GM12878 (cell line): ENCODE measurements around the gene STK39. TPM values are rescaled to one million over a fixed set of nuclear protein-coding genes. Genes with fewer than 3 reads are reported as not detected.

Source experiments
- ATAC-seq: fragments of 200-7000 bp; cut with Tn5 transposase; 3 replicates; pipeline ENCODE4 v1.9.1; 2020; ENCODE audit warnings: mild to moderate bottlenecking, moderate library complexity
- BruUV-seq: library from RNA; stranded (reverse); fragments of 400-500 nt; replicated peaks from 2 replicates; lab custom pipeline; 2021; lab: Mats Ljungman, UMichigan
- CTCF ChIA-PET: fragments of 300-600 bp; sonication (Branson Sonifier 250); formaldehyde crosslinking; extraction: SDS; loops from one replicate; lab custom pipeline; 2021; ENCODE audit warnings: inconsistent platforms; lab: Yijun Ruan, JAX
- POLR2A ChIA-PET: fragments of 350-600 bp; formaldehyde crosslinking; extraction: SDS; loops from one replicate; lab custom pipeline; 2021; ENCODE audit warnings: inconsistent platforms; lab: Charles Lee
- RAD21 ChIA-PET: fragments of 300-600 bp; sonication (Branson Sonifier 250); formaldehyde crosslinking; loops from one replicate; lab custom pipeline; 2023; ENCODE audit warnings: antibody characterized with exemption; ENCODE audit not compliant: unreplicated experiment; lab: Charles Lee
- SMC1A ChIA-PET: fragments of 300-600 bp; sonication (Branson Sonifier 250); formaldehyde crosslinking; loops from one replicate; lab custom pipeline; 2023; ENCODE audit not compliant: unreplicated experiment, uncharacterized antibody; lab: Charles Lee
- DNase-seq: peaks from one replicate; pipeline ENCODE4 v3.0.0-alpha.2; 2011; ENCODE audit warnings: low read depth, low spot score
- FAIRE-seq: peaks from 3 replicates; lab custom pipeline; 2011; peaks lifted over from hg19 to GRCh38; lab: Jason Lieb, UNC
- H2AFZ ChIP-seq: 2 replicates; pipeline ENCODE4 v1.6.0; 2011; ENCODE audit warnings: low read depth, low read length, control low read depth; ENCODE audit not compliant: control insufficient read depth
- H3K27ac ChIP-seq: 2 replicates; pipeline ENCODE4 v1.5.1; 2011; ENCODE audit warnings: control low read depth; ENCODE audit not compliant: control insufficient read depth, insufficient read depth
- H3K27me3 ChIP-seq, 2 experiments: replicated peaks in 1 of 2; 2 replicates each; pipeline versions ENCODE4 v1.6.0 to v1.6.1; 2011; ENCODE audit warnings: low read length in 1 of 2; ENCODE audit not compliant: control insufficient read depth in 2 of 2, insufficient read depth in 2 of 2
- H3K36me3 ChIP-seq, 2 experiments: 2 replicates each; pipeline ENCODE4 v1.5.1; 2011; ENCODE audit warnings: low read length in 1 of 2; ENCODE audit not compliant: control insufficient read depth in 2 of 2, insufficient read depth in 2 of 2
- H3K4me1 ChIP-seq: 2 replicates; pipeline ENCODE4 v1.6.1; 2011; ENCODE audit warnings: mild to moderate bottlenecking, low read length, moderate library complexity, mixed read lengths; ENCODE audit not compliant: control insufficient read depth, insufficient read depth
- H3K4me2 ChIP-seq: 2 replicates; pipeline ENCODE4 v1.6.0; 2011; ENCODE audit warnings: control low read depth; ENCODE audit not compliant: control insufficient read depth, insufficient read depth
- H3K4me3 ChIP-seq: fragments of 200-600 bp; sonication (generic); 2 replicates; pipeline ENCODE4 v1.5.1; 2016
- H3K79me2 ChIP-seq: 2 replicates; pipeline ENCODE4 v1.6.0; 2011; ENCODE audit warnings: low read length; ENCODE audit not compliant: control insufficient read depth, insufficient read depth
- H3K9ac ChIP-seq: 2 replicates; pipeline ENCODE4 v1.8.0; 2011; ENCODE audit warnings: low read length, control low read depth, mixed read lengths; ENCODE audit not compliant: control insufficient read depth, insufficient read depth
- H3K9me3 ChIP-seq: replicated peaks from 3 replicates; pipeline ENCODE4 v1.5.1; 2011; ENCODE audit warnings: mild to moderate bottlenecking, low read length; ENCODE audit not compliant: control insufficient read depth, insufficient read depth
- H4K20me1 ChIP-seq: 2 replicates; pipeline ENCODE4 v1.6.0; 2011; ENCODE audit not compliant: control insufficient read depth, insufficient read depth
- POLR2AphosphoS5 ChIP-seq: IDR thresholded peaks from 2 replicates; pipeline ENCODE4 v1.6.1; 2011; ENCODE audit warnings: mild to moderate bottlenecking, low read length, inconsistent platforms
- RELA ChIP-seq: fragments of 450-650 bp; IDR thresholded peaks from 2 replicates; pipeline ENCODE4 v1.8.0; 2014; ENCODE audit warnings: borderline replicate concordance; ENCODE audit not compliant: partially characterized antibody
- SUPT20H ChIP-seq: IDR thresholded peaks from 2 replicates; pipeline ENCODE4 v1.6.1; 2011; ENCODE audit warnings: low read depth, mild to moderate bottlenecking, low read length, moderate library complexity, borderline replicate concordance; ENCODE audit not compliant: control insufficient read depth
- ZNF24 ChIP-seq: fragments of 450-650 bp; IDR thresholded peaks from 2 replicates; pipeline ENCODE4 v1.6.1; 2017; ENCODE audit warnings: antibody characterized with exemption, mild to moderate bottlenecking
- WGBS: methylation state at CpG from one replicate; pipeline ENCODE4 v1.1.6; 2016; ENCODE audit warnings: low lambda C conversion rate; ENCODE audit not compliant: insufficient replicate concordance, insufficient coverage; ENCODE audit errors: missing lambda C conversion rate; 5-methylcytosine and 5-hydroxymethylcytosine counted together
- in situ Hi-C: fragments of 300-500 bp; cut with MboI; formaldehyde crosslinking; loops from 9 replicates; pipeline ENCODE4 v1.14.3; 2018; ENCODE audit warnings: mixed read lengths
- intact Hi-C: fragments of 100-400 bp; cut with micrococcal nuclease; formaldehyde crosslinking; loops from one replicate; pipeline ENCODE4 v1.14.2; 2022; ENCODE audit not compliant: unreplicated experiment
- polyA plus RNA-seq, 11 experiments: library from polyadenylated mRNA; depleted of rRNA in 4 of 11; unstranded in 6 of 11; stranded (reverse) in 5 of 11; fragments of >200 nt; fragmentation: Nextera tagmentation in 4 of 11; fragmentation: Illumina TruSeq in 1 of 11; extraction: Ambion mirVana in 4 of 11; extraction: Trizol in 1 of 11; gene quantifications; 1 replicate in 1 of 11; 2 replicates in 10 of 11; pipeline versions ENCODE4 v1.2.1 to v1.2.3, GENCODE V29; 2011 to 2016; ENCODE audit warnings: inconsistent platforms in 2 of 11, missing spikeins in 2 of 11, low read depth in 1 of 11
- total RNA-seq, 4 experiments: library from RNA; depleted of rRNA in 3 of 4; stranded (reverse); fragments of >200 nt in 3 of 4; fragmentation: Illumina TruSeq in 1 of 4; extraction: Trizol in 1 of 4; gene quantifications; 2 replicates each; pipeline versions ENCODE4 v1.2.1 to v1.2.3, GENCODE V29; 2013 to 2021
- TF ChIP-seq, protein P1 (sequence below): IDR thresholded peaks from 2 replicates; pipeline ENCODE4 v1.6.1; 2012; ENCODE audit warnings: low read depth, low read length, improper control_type of control experiment
- TF ChIP-seq, protein P2 (sequence below): fragments of 450-650 bp; IDR thresholded peaks from 2 replicates; pipeline ENCODE4 v1.6.1; 2018; ENCODE audit warnings: borderline replicate concordance, mild to moderate bottlenecking; ENCODE audit not compliant: partially characterized antibody

The STK39 gene
- total and polyA plus RNA-seq, 10 of the 15 experiments (the other 5 are each of a cell fraction or from before 2014, with no cell fraction given) = 0.03 to 0.21 (median 0.07) TPM; not detected in 5

DNA sequence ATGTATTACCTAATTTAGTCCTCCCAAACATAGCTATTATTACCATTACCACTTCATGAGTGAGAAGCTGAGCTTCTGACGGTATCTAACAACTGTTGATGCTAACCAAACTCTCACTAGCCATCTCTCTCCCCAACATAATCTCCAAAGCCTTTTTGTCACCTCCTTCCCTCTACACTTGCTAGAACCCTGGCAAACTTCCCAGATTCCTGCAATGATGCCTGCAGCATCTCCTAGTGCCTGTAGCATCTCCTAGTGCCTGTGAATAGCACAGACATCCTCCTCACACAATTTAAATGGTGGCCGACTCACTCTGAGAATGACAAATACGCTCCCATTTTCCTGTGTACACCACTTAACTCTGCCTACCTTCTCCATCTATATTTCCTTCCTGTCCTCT, 126.7 kb downstream of the STK39 start:
- no peaks in the 10 kb centered on the region for H3K4me1 ChIP-seq
- SMC1A ChIA-PET = interaction anchor here (3.1 kb wide), 1 partner anchor 8 kb away, joined by 16 read pairs; no protein-coding TSS in a partner anchor
- H3K36me3 ChIP-seq = no peaks in the 10 kb centered on the region
- H3K79me2 ChIP-seq = no peaks in the 10 kb centered on the region
- H3K27ac ChIP-seq = no peak overlapping the region
- FAIRE-seq (no peak), DNase-seq (no peak), ATAC-seq (no peak)
- TF ChIP-seq SUPT20H = no peak
- TF ChIP-seq, protein P1, sequence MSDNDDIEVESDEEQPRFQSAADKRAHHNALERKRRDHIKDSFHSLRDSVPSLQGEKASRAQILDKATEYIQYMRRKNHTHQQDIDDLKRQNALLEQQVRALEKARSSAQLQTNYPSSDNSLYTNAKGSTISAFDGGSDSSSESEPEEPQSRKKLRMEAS = no peak
- TF ChIP-seq, protein P2, sequence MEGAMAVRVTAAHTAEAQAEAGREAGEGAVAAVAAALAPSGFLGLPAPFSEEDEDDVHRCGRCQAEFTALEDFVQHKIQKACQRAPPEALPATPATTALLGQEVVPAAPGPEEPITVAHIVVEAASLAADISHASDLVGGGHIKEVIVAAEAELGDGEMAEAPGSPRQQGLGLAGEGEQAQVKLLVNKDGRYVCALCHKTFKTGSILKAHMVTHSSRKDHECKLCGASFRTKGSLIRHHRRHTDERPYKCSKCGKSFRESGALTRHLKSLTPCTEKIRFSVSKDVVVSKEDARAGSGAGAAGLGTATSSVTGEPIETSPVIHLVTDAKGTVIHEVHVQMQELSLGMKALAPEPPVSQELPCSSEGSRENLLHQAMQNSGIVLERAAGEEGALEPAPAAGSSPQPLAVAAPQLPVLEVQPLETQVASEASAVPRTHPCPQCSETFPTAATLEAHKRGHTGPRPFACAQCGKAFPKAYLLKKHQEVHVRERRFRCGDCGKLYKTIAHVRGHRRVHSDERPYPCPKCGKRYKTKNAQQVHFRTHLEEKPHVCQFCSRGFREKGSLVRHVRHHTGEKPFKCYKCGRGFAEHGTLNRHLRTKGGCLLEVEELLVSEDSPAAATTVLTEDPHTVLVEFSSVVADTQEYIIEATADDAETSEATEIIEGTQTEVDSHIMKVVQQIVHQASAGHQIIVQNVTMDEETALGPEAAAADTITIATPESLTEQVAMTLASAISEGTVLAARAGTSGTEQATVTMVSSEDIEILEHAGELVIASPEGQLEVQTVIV = no peak
- TF ChIP-seq POLR2AphosphoS5 = no peak
- no peak for TF ChIP-seq RELA
- TF ChIP-seq ZNF24 = no peak
- WGBS = 65% methylated on average over 3 of the region's 3 CpGs
- in situ Hi-C loops (no loop called here), intact Hi-C loops (no loop called here)
- no peaks in the 10 kb centered on the region for H4K20me1 ChIP-seq
- RAD21 ChIA-PET = no interaction called here
- H3K4me2 ChIP-seq = no peak overlapping the region
- H3K27me3 ChIP-seq = 0 out of 4 replicates have a peak, but pooled peaks cover 0 to 6% of the 10 kb centered on the region in 2 experiments
- no peak overlapping the region for H3K4me3 ChIP-seq
- no peaks in the 10 kb centered on the region for H3K9me3 ChIP-seq
- no peak overlapping the region for H3K9ac ChIP-seq
- no TSS peak for BruUV-seq
- CTCF ChIA-PET = interaction anchor here (0.7 to 4.7 kb wide), 7 partner anchors 9 to 1583 kb away, joined by 3 to 59 read pairs (median 24); no protein-coding TSS in a partner anchor
- no peak overlapping the region for H2AFZ ChIP-seq
- POLR2A ChIA-PET = no interaction called here
